ENCODE data around the gene IFT81. TPM values are rescaled to one million over a fixed set of nuclear protein-coding genes. Genes with fewer than 3 reads are reported as not detected.
A peak's percentile ranks its signal among the peaks of the same experiment; 100 is the strongest.

The IFT81 gene, protein sequence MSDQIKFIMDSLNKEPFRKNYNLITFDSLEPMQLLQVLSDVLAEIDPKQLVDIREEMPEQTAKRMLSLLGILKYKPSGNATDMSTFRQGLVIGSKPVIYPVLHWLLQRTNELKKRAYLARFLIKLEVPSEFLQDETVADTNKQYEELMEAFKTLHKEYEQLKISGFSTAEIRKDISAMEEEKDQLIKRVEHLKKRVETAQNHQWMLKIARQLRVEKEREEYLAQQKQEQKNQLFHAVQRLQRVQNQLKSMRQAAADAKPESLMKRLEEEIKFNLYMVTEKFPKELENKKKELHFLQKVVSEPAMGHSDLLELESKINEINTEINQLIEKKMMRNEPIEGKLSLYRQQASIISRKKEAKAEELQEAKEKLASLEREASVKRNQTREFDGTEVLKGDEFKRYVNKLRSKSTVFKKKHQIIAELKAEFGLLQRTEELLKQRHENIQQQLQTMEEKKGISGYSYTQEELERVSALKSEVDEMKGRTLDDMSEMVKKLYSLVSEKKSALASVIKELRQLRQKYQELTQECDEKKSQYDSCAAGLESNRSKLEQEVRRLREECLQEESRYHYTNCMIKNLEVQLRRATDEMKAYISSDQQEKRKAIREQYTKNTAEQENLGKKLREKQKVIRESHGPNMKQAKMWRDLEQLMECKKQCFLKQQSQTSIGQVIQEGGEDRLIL
- 18.5 and 20.6 TPM in 2 replicates for total RNA-seq

GRCh38 chr12:110124269-110124995, at the start of gene IFT81:
IFT81 (plus strand) TSS chr12:110124357; CDS start chr12:110127381, 3,024 bp downstream.
- peak; percentile 98 for DNase-seq (ENCODE audit: insufficient read length, low spot score, missing footprints)
- H3K4me2 ChIP-seq (ENCODE audit: insufficient read depth, low read length), result peak within 1 kb of the TSS; percentile 92
- no peaks in the 10 kb centered on the region for H3K27me3 ChIP-seq (ENCODE audit: insufficient read depth, low read length)
- no peaks in the 10 kb centered on the region for H4K20me1 ChIP-seq (ENCODE audit: insufficient read depth, low read length)
- TF ChIP-seq, protein P1, sequence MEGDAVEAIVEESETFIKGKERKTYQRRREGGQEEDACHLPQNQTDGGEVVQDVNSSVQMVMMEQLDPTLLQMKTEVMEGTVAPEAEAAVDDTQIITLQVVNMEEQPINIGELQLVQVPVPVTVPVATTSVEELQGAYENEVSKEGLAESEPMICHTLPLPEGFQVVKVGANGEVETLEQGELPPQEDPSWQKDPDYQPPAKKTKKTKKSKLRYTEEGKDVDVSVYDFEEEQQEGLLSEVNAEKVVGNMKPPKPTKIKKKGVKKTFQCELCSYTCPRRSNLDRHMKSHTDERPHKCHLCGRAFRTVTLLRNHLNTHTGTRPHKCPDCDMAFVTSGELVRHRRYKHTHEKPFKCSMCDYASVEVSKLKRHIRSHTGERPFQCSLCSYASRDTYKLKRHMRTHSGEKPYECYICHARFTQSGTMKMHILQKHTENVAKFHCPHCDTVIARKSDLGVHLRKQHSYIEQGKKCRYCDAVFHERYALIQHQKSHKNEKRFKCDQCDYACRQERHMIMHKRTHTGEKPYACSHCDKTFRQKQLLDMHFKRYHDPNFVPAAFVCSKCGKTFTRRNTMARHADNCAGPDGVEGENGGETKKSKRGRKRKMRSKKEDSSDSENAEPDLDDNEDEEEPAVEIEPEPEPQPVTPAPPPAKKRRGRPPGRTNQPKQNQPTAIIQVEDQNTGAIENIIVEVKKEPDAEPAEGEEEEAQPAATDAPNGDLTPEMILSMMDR (IDR thresholded peaks at IDR 0.05; ENCODE audit: extremely low read depth, low read depth, low read length), result no peak
- H3K36me3 ChIP-seq (ENCODE audit: insufficient read depth, low read length), result peaks cover 19% of the 10 kb centered on the region
- H3K4me3 ChIP-seq (ENCODE audit: insufficient read depth, low read length), result peak within 1 kb of the TSS; percentile 85
- H2AFZ ChIP-seq (ENCODE audit: low read length), result peak within 1 kb of the TSS; percentile 88
- peaks cover 17% of the 10 kb centered on the region for H3K79me2 ChIP-seq (ENCODE audit: insufficient read depth, low read length)
- peak within 1 kb of the TSS; percentile 97 for H3K27ac ChIP-seq (ENCODE audit: low read depth, low read length)
- H3K4me1 ChIP-seq (ENCODE audit: insufficient read depth, low read length), result peaks cover 4% of the 10 kb centered on the region
- no peaks in the 10 kb centered on the region for H3K9me3 ChIP-seq (ENCODE audit: low read depth, low read length)

DNA sequence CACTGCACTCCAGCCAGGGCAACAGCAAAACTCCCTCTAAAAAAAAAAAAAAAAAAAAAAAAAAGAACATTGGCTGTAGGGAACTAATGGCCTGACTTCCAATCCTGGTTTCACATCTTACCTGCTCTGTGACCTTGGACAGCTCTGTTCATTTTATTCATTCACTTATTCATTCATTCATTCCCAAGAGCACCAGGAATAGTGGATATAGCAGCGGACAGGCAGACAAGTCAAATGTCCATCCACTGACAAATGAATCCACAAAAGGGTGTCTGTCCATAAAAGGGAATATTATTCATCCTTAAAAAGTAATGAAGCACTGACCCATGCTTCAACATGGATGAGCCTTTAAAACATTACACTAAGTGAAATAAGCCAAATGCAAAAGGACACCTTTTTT, 48.3 kb upstream of the IFT81 start:
- Histone ChIP-seq H4K20me1 (ENCODE audit: insufficient read depth, low read length) (no peaks in the 10 kb centered on the region), H3K79me2 (ENCODE audit: insufficient read depth, low read length) (no peaks in the 10 kb centered on the region), H3K4me1 (ENCODE audit: insufficient read depth, low read length) (peaks cover 8% of the 10 kb centered on the region)

GRCh38 chr12:110077800-110078199, 46.4 kb upstream of the IFT81 start:
- Histone ChIP-seq H3K4me2 (ENCODE audit: insufficient read depth, low read length) (no peak overlapping the region), H2AFZ (ENCODE audit: low read length) (no peak overlapping the region), H3K79me2 (ENCODE audit: insufficient read depth, low read length) (no peaks in the 10 kb centered on the region), H3K27ac (ENCODE audit: low read depth, low read length) (no peak overlapping the region), H3K27me3 (ENCODE audit: insufficient read depth, low read length) (no peaks in the 10 kb centered on the region), H3K36me3 (ENCODE audit: insufficient read depth, low read length) (no peaks in the 10 kb centered on the region), H4K20me1 (ENCODE audit: insufficient read depth, low read length) (no peaks in the 10 kb centered on the region), H3K4me1 (ENCODE audit: insufficient read depth, low read length) (peaks cover 8% of the 10 kb centered on the region), H3K4me3 (ENCODE audit: insufficient read depth, low read length) (no peak overlapping the region), H3K9me3 (ENCODE audit: low read depth, low read length) (no peaks in the 10 kb centered on the region)
- no peak for DNase-seq (ENCODE audit: insufficient read length, low spot score, missing footprints)
- TF ChIP-seq, protein P1 (IDR thresholded peaks at IDR 0.05; ENCODE audit: extremely low read depth, low read depth, low read length), result no peak

More for the DNA sequence above, 48.3 kb upstream of the IFT81 start:
- no peak overlapping the region for H3K4me3 ChIP-seq (ENCODE audit: insufficient read depth, low read length)
- no peaks in the 10 kb centered on the region for H3K27me3 ChIP-seq (ENCODE audit: insufficient read depth, low read length)
- TF ChIP-seq, protein P1 (IDR thresholded peaks at IDR 0.05; ENCODE audit: extremely low read depth, low read depth, low read length), result no peak
- H3K36me3 ChIP-seq (ENCODE audit: insufficient read depth, low read length), result no peaks in the 10 kb centered on the region
- H2AFZ ChIP-seq (ENCODE audit: low read length), result no peak overlapping the region
- H3K27ac ChIP-seq (ENCODE audit: low read depth, low read length), result no peak overlapping the region
- no peak overlapping the region for H3K4me2 ChIP-seq (ENCODE audit: insufficient read depth, low read length)
- no peak for DNase-seq (ENCODE audit: insufficient read length, low spot score, missing footprints)
- H3K9me3 ChIP-seq (ENCODE audit: low read depth, low read length), result no peaks in the 10 kb centered on the region
